RWPE1 (cell line): Measurements from ENCODE around the gene CMIP.

ENCODE experiments used
- CTCF ChIA-PET: fragments of 350-600 bp; sonication (Branson Sonifier 250); formaldehyde crosslinking; extraction: SDS; loops from one replicate; lab custom pipeline; 2021; lab: Yijun Ruan, JAX
- POLR2A ChIA-PET: fragments of 400-600 bp; formaldehyde crosslinking; extraction: SDS; loops from one replicate; lab custom pipeline; 2020; ENCODE audit warnings: antibody characterized with exemption; ENCODE audit not compliant: low non-redundant PET; lab: Yijun Ruan, JAX
- DNase-seq: peaks from one replicate; pipeline ENCODE4 v3.0.0; 2012; ENCODE audit warnings: low spot score
- H3K27ac ChIP-seq: fragments of 450-650 bp; 2 replicates; pipeline ENCODE4 v1.5.1; 2017
- CTCF ChIP-seq: fragments of 450-650 bp; conservative IDR thresholded peaks from 2 replicates; pipeline ENCODE4 v1.5.1; 2017; ENCODE audit warnings: low read depth, mild to moderate bottlenecking

The CMIP gene

DNA sequence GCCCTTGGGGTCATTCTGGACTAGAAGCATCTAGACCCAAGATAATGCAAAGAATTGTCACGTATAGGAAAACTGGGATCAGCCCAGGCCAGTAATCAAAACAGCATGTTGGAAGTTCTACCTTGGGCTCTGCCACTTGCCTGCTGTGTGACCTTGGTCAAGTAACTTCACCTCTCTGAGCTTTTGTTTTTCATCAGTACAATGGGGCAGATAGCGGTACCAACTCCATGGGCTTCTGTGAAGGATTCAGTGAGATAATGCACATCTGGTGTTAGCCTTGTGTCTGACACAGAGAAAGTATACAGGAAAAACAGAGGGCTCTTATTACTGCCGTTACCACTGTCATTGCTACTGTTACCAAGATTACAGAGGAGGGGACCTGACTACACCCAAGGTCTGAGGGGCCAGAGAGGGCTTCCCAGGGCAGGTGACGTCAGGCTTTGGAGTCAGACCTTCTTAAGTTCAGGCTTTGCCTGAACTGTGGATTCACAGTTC is 24.6 kb downstream of the CMIP start:
- DNase-seq = no peak
- ChIA-PET POLR2A (no interaction called here), CTCF (no interaction called here)
- TF ChIP-seq CTCF = no peak
- no peak overlapping the region for H3K27ac ChIP-seq

- TF ChIP-seq CTCF = no peak
- peak overlapping the region; percentile 52 for H3K27ac ChIP-seq
- POLR2A ChIA-PET = no interaction called here
- CTCF ChIA-PET = interaction anchor here (0.6 kb wide), 1 partner anchor 8 kb away, joined by 3 read pairs; no protein-coding TSS in a partner anchor
- no peak for DNase-seq
These were observed 25.3 kb downstream of the CMIP start for GRCh38 chr16:81469710-81470535.

GRCh38 chr16:81470796-81471636 is 26.4 kb downstream of the CMIP start:
- no peak overlapping the region for H3K27ac ChIP-seq
- ChIA-PET POLR2A (no interaction called here), CTCF (no interaction called here)
- TF ChIP-seq CTCF = no peak
- DNase-seq = no peak

DNA sequence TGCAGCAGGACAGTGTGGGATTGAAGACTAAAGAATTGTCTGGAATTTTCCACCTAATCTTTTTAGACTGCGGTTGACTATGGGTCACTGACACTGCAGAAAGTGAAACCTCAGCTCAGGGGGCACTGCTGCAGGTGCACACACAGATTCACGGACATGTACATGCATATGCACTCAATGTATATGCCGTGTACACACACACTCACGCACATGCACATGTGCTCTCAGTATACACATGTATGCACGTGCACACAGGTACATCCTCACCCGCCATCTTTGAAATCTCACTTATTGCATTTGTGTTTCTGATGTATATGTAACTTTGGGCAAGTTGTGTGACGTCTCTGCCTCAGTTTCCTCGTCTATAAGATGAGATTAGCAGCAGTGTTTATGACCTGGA is 27.3 kb downstream of the CMIP start:
- H3K27ac ChIP-seq = no peak overlapping the region
- DNase-seq = no peak
- TF ChIP-seq CTCF = no peak
- CTCF ChIA-PET = no interaction called here
- POLR2A ChIA-PET = no interaction called here

GRCh38 chr16:81472391-81472790 is 27.8 kb downstream of the CMIP start:
- H3K27ac ChIP-seq = 0 out of 2 replicates have a peak overlapping the region, but pooled peaks have one; percentile 6
- no peak for DNase-seq
- ChIA-PET POLR2A (no interaction called here), CTCF (no interaction called here)
- no peak for TF ChIP-seq CTCF

GRCh38 chr16:81473066-81473488 is 28.5 kb downstream of the CMIP start:
- DNase-seq = no peak
- ChIA-PET CTCF (no interaction called here), POLR2A (no interaction called here)
- no peak for TF ChIP-seq CTCF
- 0 out of 2 replicates have a peak overlapping the region, but pooled peaks have one; percentile 6 for H3K27ac ChIP-seq
